Measurements from ENCODE around the gene SEMA7A. TPM values are rescaled to one million over a fixed set of nuclear protein-coding genes. Genes with fewer than 3 reads are reported as not detected.

The SEMA7A gene
- total and polyA plus RNA-seq, 2 of the 4 experiments (the other 2 are of a cell fraction): 30.5 to 87.3 TPM

GRCh38 chr15:74422265-74422651, 11.5 kb downstream of the SEMA7A start:
- Histone ChIP-seq H3K14ac (replicated peaks; ENCODE audit: low read depth, low read length) (peak overlapping the region; percentile 95), H3K4me2 (ENCODE audit: low read depth, low read length) (no peak overlapping the region), H2BK120ac (ENCODE audit: low read depth, low read length) (peak overlapping the region; percentile 82), H4K20me1 (ENCODE audit: insufficient read depth, low read length) (peaks cover 6% of the 10 kb centered on the region; the same call in 1 of the 2 replicates), H4K5ac (ENCODE audit: low read depth, low read length) (peak overlapping the region; percentile 35), H3K18ac (ENCODE audit: low read depth, low read length) (peak overlapping the region; percentile 30; the same call in 1 of the 2 replicates), H2BK20ac (ENCODE audit: low read depth, low read length) (peak overlapping the region; percentile 80), H3K4me1 (ENCODE audit: control insufficient read depth, insufficient read depth, low read length) (peaks cover 48% of the 10 kb centered on the region), H2AK9ac (replicated peaks; ENCODE audit: low read depth, low read length, poor library complexity) (peak overlapping the region; percentile 10), H3K4ac (ENCODE audit: low read depth, low read length) (peak overlapping the region; percentile 91), H3K27ac (ENCODE audit: insufficient read depth, low read length) (peak overlapping the region; percentile 65), H4K91ac (ENCODE audit: insufficient read depth, low read depth, low read length) (peak overlapping the region; percentile 90), H2BK5ac (ENCODE audit: low read depth, low read length, poor library complexity, severe bottlenecking) (peak overlapping the region; percentile 90), H3K56ac (ENCODE audit: extremely low read depth, insufficient read depth, low read length) (no peak overlapping the region; the same call in 1 of the 2 replicates), H3K79me1 (ENCODE audit: low read depth in 1 of 2, low read length in 2 of 2) (peaks cover 26 to 94% of the 10 kb centered on the region in 2 experiments; a peak in 3 of 4 replicates), H3K9me3 (ENCODE audit: control insufficient read depth, insufficient read depth, low read length) (no peaks in the 10 kb centered on the region), H3K9ac (ENCODE audit: low read depth, low read length) (no peak overlapping the region), H3K23ac (ENCODE audit: low read depth, low read length) (peak overlapping the region; percentile 76), H3K27me3 (ENCODE audit: control insufficient read depth, insufficient read depth, low read length) (no peaks in the 10 kb centered on the region), H4K8ac (ENCODE audit: low read depth in 2 of 2, low read length in 2 of 2) (peak overlapping the region; percentile 60 to 83; a peak in 3 of 4 replicates), H2BK15ac (ENCODE audit: low read depth, low read length) (peak overlapping the region; percentile 18; the same call in 2 of the 3 replicates), H3K9me1 (ENCODE audit: insufficient read depth, low read length) (peaks cover 53% of the 10 kb centered on the region), H2AFZ (replicated peaks; ENCODE audit: low read length, poor library complexity) (peak overlapping the region; percentile 54), H3K36me3 (ENCODE audit: control insufficient read depth, insufficient read depth, low read length) (no peaks in the 10 kb centered on the region), H3K4me3 (ENCODE audit: insufficient read depth, low read depth, low read length) (no peak overlapping the region), H2AK5ac (ENCODE audit: low read depth, low read length) (peak overlapping the region; percentile 97)
- dilution Hi-C loops (cut with HindIII; ENCODE audit: low sequenced_read_pairs, unreplicated experiment) (no loop called here), intact Hi-C loops (cut with micrococcal nuclease) (loop anchor here (2.0 kb wide), 1 partner anchor 15 kb away; no protein-coding TSS in a partner anchor), in situ Hi-C loops (cut with MboI; ENCODE audit: low sequenced_read_pairs) (no loop called here)
- no TSS peak for BruUV-seq (replicated peaks)
- no peak for DNase-seq
- POLR2A ChIA-PET (ENCODE audit: unreplicated experiment): no interaction called here
- TF ChIP-seq ELK1 (IDR thresholded peaks at IDR 0.05; ENCODE audit: borderline replicate concordance, low read depth, low read length) (no peak), POLR2A (IDR thresholded peaks at IDR 0.05; ENCODE audit: low read depth, low read length) (no peak), RAD21 (IDR thresholded peaks at IDR 0.05; ENCODE audit: low read length) (no peak), NFE2L2 (IDR thresholded peaks at IDR 0.05; ENCODE audit: low read depth, low read length) (no peak), CHD1 (IDR thresholded peaks at IDR 0.05; ENCODE audit: low read depth, low read length) (no peak), USF2 (IDR thresholded peaks at IDR 0.05; ENCODE audit: low read depth, low read length) (no peak), BHLHE40 (IDR thresholded peaks at IDR 0.05; ENCODE audit: low read depth, low read length) (no peak), CTCF (conservative IDR thresholded peaks at IDR 0.05; ENCODE audit: low read depth, low read length) (no peak), MAFK (IDR thresholded peaks at IDR 0.05; ENCODE audit: low read depth, low read length) (no peak), RCOR1 (IDR thresholded peaks at IDR 0.05; ENCODE audit: insufficient replicate concordance, low read length) (no peak), SMC3 (IDR thresholded peaks at IDR 0.05; ENCODE audit: low read depth, low read length) (no peak), MAZ (IDR thresholded peaks at IDR 0.05; ENCODE audit: borderline replicate concordance, low read depth, low read length) (no peak), MXI1 (IDR thresholded peaks at IDR 0.05; ENCODE audit: borderline replicate concordance, low read depth, low read length) (no peak), RFX5 (IDR thresholded peaks at IDR 0.05; ENCODE audit: low read depth, low read length) (no peak), CEBPB (IDR thresholded peaks at IDR 0.05; ENCODE audit: low read depth, low read length) (no peak), FOS (IDR thresholded peaks at IDR 0.05; ENCODE audit: low read depth, low read length) (no peak)
- CTCF ChIA-PET: interaction anchor here (0.6 kb wide), 1 partner anchor 338 kb away, joined by 3 read pairs; no protein-coding TSS in a partner anchor
- 80% methylated on average over 1 of the region's 9 CpGs; no CpG with 5 or more reads in 1 of the 2 experiments for WGBS, 2 experiments (ENCODE audit: extremely low coverage in 2 of 2, insufficient read length in 1 of 2)
- no peak for ATAC-seq (ENCODE audit: low read depth)
